PC-9 (cell line): ENCODE results near the gene ROR2. TPM values are rescaled to one million over a fixed set of nuclear protein-coding genes. Genes with fewer than 3 reads are reported as not detected.

Experiments
- BruUV-seq: library from RNA; stranded (reverse); fragments of 400-500 nt; replicated peaks from 2 replicates; lab custom pipeline; 2021; lab: Mats Ljungman, UMichigan
- CTCF ChIA-PET: fragments of 300-600 bp; sonication (Branson Sonifier 250); formaldehyde crosslinking; loops from one replicate; lab custom pipeline; 2022; ENCODE audit warnings: antibody characterized with exemption; lab: Charles Lee
- POLR2A ChIA-PET: fragments of 300-600 bp; sonication (Branson Sonifier 250); formaldehyde crosslinking; loops from one replicate; lab custom pipeline; 2022; ENCODE audit warnings: antibody characterized with exemption; ENCODE audit not compliant: unreplicated experiment; lab: Charles Lee
- DNase-seq, 2 experiments: peaks; one replicate each; pipeline versions ENCODE4 v3.0.0 to v3.0.0-alpha.2; 2015 to 2022; ENCODE audit warnings: mixed read lengths in 1 of 2
- H2AFZ ChIP-seq: fragments of 200-600 bp; sonication (generic); 2 replicates; pipeline ENCODE4 v1.8.1; 2017; ENCODE audit warnings: antibody characterized with exemption
- H3F3A ChIP-seq: fragments of 200-600 bp; sonication (generic); 2 replicates; pipeline ENCODE4 v1.8.1; 2017; ENCODE audit warnings: antibody characterized with exemption, mild to moderate bottlenecking, low read depth; ENCODE audit not compliant: insufficient read depth
- H3K27ac ChIP-seq: fragments of 200-600 bp; sonication (generic); 2 replicates; pipeline ENCODE4 v1.6.1; 2016; ENCODE audit warnings: mixed run types
- H3K27me3 ChIP-seq: fragments of 200-600 bp; sonication (generic); 2 replicates; pipeline ENCODE4 v1.6.1; 2016; ENCODE audit warnings: low read depth, mixed run types; ENCODE audit not compliant: insufficient read depth
- H3K36me3 ChIP-seq: fragments of 200-600 bp; sonication (generic); 2 replicates; pipeline ENCODE4 v1.6.1; 2016; ENCODE audit warnings: low read depth, mixed run types
- H3K4me1 ChIP-seq: fragments of 200-600 bp; sonication (generic); replicated peaks from 2 replicates; pipeline ENCODE4 v1.6.1; 2016; ENCODE audit warnings: mixed run types; ENCODE audit not compliant: insufficient read depth
- H3K4me2 ChIP-seq: fragments of 200-600 bp; sonication (generic); 2 replicates; pipeline ENCODE4 v1.6.1; 2017; ENCODE audit warnings: mixed run types
- H3K4me3 ChIP-seq: fragments of 200-600 bp; sonication (generic); 2 replicates; pipeline ENCODE4 v1.6.1; 2016; ENCODE audit warnings: mixed run types
- H3K79me2 ChIP-seq: fragments of 200-600 bp; sonication (generic); 2 replicates; pipeline ENCODE4 v1.6.1; 2017; ENCODE audit warnings: low read depth, mixed run types
- H3K9me2 ChIP-seq: fragments of 200-600 bp; sonication (generic); 2 replicates; pipeline ENCODE4 v1.8.1; 2017; ENCODE audit warnings: mild to moderate bottlenecking; ENCODE audit not compliant: insufficient read depth
- H3K9me3 ChIP-seq: fragments of 200-600 bp; sonication (generic); 2 replicates; pipeline ENCODE4 v1.8.1; 2016; ENCODE audit warnings: low read depth; ENCODE audit not compliant: insufficient read depth
- H4K20me1 ChIP-seq: fragments of 200-600 bp; sonication (generic); 2 replicates; pipeline ENCODE4 v1.8.1; 2017; ENCODE audit not compliant: insufficient read depth
- CTCF ChIP-seq: fragments of 200-600 bp; sonication (generic); conservative IDR thresholded peaks from 2 replicates; pipeline ENCODE4 v1.6.1; 2017; ENCODE audit warnings: mixed run types, antibody characterized with exemption, mild to moderate bottlenecking, moderate library complexity
- EZH2 ChIP-seq: fragments of 200-600 bp; sonication (generic); IDR thresholded peaks from 2 replicates; pipeline ENCODE4 v1.8.0; 2017; ENCODE audit warnings: antibody characterized with exemption, low read depth
- intact Hi-C: fragments of 100-400 bp; cut with micrococcal nuclease; formaldehyde crosslinking; loops from one replicate; pipeline ENCODE4 v1.10.0; 2022; ENCODE audit not compliant: unreplicated experiment
- total RNA-seq: library from RNA; stranded (reverse); gene quantifications from 2 replicates; pipeline ENCODE4 v1.2.3, GENCODE V29; 2021

Gene ROR2
- total RNA-seq, 1 experiment from 2014 or later, result not detected

GRCh38 chr9:91562416-91562815 is 387.6 kb downstream of the ROR2 start:
- no peaks in the 10 kb centered on the region for H3F3A ChIP-seq
- TF ChIP-seq CTCF, result no peak
- TF ChIP-seq EZH2, result no peak
- no peaks in the 10 kb centered on the region for H3K79me2 ChIP-seq
- intact Hi-C loops, result no loop called here
- no TSS peak for BruUV-seq
- H3K4me1 ChIP-seq, result no peaks in the 10 kb centered on the region
- no peaks in the 10 kb centered on the region for H3K36me3 ChIP-seq
- no peaks in the 10 kb centered on the region for H3K9me2 ChIP-seq
- no peaks in the 10 kb centered on the region for H3K27me3 ChIP-seq
- no peak overlapping the region for H2AFZ ChIP-seq
- H3K9me3 ChIP-seq, result no peaks in the 10 kb centered on the region
- ChIA-PET POLR2A (no interaction called here), CTCF (no interaction called here)
- no peak overlapping the region for H3K27ac ChIP-seq
- DNase-seq, result no peak
- no peak overlapping the region for H3K4me2 ChIP-seq
- no peak overlapping the region for H3K4me3 ChIP-seq
- no peaks in the 10 kb centered on the region for H4K20me1 ChIP-seq

- no TSS peak for BruUV-seq
- CTCF ChIA-PET, result no interaction called here
- POLR2A ChIA-PET, result no interaction called here
These were observed 389.7 kb downstream of the ROR2 start for GRCh38 chr9:91560301-91560700.

GRCh38 chr9:91558879-91559278 is 391.1 kb downstream of the ROR2 start:
- no peak for DNase-seq
- no peaks in the 10 kb centered on the region for H3K79me2 ChIP-seq
- H3K9me2 ChIP-seq, result no peaks in the 10 kb centered on the region
- H3K4me2 ChIP-seq, result no peak overlapping the region
- H3K27ac ChIP-seq, result no peak overlapping the region
- BruUV-seq, result no TSS peak
- CTCF ChIA-PET, result no interaction called here
- 0 out of 2 replicates have a peak, but pooled peaks cover 5% of the 10 kb centered on the region for H3K9me3 ChIP-seq
- no peaks in the 10 kb centered on the region for H3K36me3 ChIP-seq
- POLR2A ChIA-PET, result no interaction called here
- H3F3A ChIP-seq, result no peaks in the 10 kb centered on the region
- H3K27me3 ChIP-seq, result no peaks in the 10 kb centered on the region
- no peak overlapping the region for H2AFZ ChIP-seq
- H3K4me1 ChIP-seq, result no peaks in the 10 kb centered on the region
- intact Hi-C loops, result no loop called here
- H3K4me3 ChIP-seq, result no peak overlapping the region
- H4K20me1 ChIP-seq, result no peaks in the 10 kb centered on the region
- no peak for TF ChIP-seq EZH2
- TF ChIP-seq CTCF, result no peak

More at GRCh38 chr9:91560301-91560700, 389.7 kb downstream of the ROR2 start:
- H3K27ac ChIP-seq, result no peak overlapping the region
- H4K20me1 ChIP-seq, result no peaks in the 10 kb centered on the region
- H3K9me2 ChIP-seq, result no peaks in the 10 kb centered on the region
- H3K4me1 ChIP-seq, result no peaks in the 10 kb centered on the region
- intact Hi-C loops, result no loop called here
- no peak overlapping the region for H3K4me2 ChIP-seq
- no peak overlapping the region for H3K4me3 ChIP-seq
- no peaks in the 10 kb centered on the region for H3K27me3 ChIP-seq
- H3K36me3 ChIP-seq, result no peaks in the 10 kb centered on the region
- TF ChIP-seq CTCF (no peak), EZH2 (no peak)
- H3K79me2 ChIP-seq, result no peaks in the 10 kb centered on the region
- H3K9me3 ChIP-seq, result 0 out of 2 replicates have a peak, but pooled peaks cover 3% of the 10 kb centered on the region
- no peak overlapping the region for H2AFZ ChIP-seq
- no peak for DNase-seq
- H3F3A ChIP-seq, result no peaks in the 10 kb centered on the region
